ENCODE measurements around the gene BACH2.

The BACH2 gene

DNA sequence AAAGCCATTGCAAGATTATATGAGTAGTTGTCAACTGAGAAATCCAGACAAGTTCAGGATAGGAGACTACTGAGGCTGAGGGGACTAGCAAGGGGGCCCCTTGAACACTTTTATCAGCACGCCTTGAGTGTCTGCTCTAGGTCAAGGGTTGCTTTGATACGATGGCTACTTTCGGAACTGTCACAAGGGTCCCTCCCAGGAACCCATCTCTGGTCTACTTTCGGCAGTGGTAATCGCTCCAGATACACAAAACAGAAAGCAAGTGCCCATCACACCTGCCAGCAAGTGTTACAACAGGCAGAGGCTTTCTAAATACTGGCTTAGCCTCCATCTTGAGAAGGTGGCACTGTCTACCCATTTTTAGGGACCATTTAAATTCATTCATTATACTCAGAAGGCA lies 341.3 kb downstream of the BACH2 start:
- in situ Hi-C loops (cut with HindIII; ENCODE audit: low sequenced_read_pairs) = no loop called here

DNA sequence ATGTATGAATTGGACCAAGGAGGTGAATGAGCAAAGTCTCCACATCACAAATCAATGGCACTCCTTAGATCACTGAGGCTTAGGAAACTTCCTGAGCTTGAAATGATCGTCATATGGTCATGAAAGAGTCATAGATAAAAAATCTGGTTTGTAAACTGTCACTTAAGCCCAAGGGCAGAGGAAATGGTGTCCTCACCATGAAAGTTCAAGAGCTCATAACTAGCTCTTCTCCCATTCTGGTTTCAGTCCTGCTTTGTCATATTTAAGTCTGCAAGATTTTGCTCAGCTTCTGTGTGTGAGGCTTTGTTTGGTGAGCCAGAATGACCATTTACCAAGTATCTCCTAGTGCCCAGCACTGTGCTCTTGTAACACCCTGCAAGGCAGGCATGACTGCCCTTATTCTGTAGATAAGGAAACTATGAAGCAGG lies 341.9 kb downstream of the BACH2 start:
- in situ Hi-C loops (cut with HindIII; ENCODE audit: low sequenced_read_pairs) = no loop called here

DNA sequence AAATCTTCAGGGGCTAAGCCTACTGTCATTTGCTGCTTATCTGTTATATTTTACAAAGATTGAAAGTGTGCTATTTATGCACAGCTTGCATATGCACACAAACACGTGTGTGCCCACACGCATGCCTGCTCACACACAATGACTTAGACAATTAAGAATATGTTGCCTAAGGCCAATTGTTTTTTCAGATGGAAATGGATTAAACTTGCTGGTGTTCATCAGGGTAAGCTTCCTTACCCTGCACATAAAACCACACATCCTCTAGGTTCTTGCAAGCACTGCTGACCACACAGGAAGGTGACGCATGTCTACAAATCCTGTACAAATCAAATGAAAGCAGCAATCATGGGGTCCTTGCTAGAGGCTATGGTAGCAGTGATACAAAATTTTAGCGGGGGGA lies 344.0 kb downstream of the BACH2 start:
- in situ Hi-C loops (cut with HindIII; ENCODE audit: low sequenced_read_pairs) = no loop called here

DNA sequence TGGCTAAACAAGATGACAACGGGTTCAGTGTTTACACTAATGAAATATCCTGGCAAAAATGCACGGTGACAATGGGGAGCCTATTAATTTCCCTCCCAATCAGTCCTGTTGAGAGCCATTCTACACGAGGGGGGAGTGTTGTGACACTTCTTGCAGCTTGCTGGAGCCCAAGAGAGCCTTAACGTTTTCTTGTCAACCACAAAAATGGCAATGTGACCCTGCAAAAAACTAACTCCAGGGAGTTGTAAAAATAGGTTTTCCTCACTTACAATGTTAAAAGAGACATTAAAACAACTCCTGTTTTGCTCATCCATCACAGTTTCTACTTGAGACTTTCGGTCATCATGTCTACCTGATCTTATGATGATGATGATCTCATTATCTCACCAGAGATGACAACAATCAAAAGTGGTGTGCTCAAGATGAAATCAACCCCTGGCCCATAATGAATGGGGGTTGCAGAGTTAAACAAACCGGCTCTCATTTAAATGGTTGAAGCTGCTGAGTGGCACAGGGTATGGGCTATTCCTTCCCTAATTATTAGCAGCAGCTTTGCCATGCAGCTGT lies 344.5 kb downstream of the BACH2 start:
- in situ Hi-C loops (cut with HindIII; ENCODE audit: low sequenced_read_pairs) = no loop called here

DNA sequence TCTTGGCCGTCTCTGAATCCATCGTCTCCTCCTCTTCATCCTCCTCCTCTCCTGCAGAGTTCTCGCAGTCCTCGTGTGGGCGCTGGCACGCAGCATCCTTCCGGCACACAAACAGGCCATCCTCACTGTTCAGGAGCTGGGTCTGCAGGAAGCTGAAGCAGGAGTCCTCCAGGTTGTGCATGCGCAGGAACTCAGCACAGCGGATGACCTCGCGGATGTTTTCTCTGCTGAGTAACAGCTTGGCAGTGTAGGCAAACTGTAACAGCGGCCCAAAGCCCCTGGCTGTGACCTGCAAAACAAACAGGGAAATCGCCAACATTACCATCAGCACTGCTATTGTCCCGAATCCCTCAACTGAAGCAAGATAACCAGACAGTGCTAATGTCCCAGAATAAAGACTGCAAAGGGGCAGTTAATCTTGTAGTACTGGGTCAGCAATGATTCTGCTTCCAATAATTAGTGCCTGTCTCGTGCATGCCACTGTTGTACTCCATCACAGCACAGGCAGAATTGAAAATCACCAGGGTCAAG lies 345.0 kb downstream of the BACH2 start:
- in situ Hi-C loops (cut with HindIII; ENCODE audit: low sequenced_read_pairs) = no loop called here

DNA sequence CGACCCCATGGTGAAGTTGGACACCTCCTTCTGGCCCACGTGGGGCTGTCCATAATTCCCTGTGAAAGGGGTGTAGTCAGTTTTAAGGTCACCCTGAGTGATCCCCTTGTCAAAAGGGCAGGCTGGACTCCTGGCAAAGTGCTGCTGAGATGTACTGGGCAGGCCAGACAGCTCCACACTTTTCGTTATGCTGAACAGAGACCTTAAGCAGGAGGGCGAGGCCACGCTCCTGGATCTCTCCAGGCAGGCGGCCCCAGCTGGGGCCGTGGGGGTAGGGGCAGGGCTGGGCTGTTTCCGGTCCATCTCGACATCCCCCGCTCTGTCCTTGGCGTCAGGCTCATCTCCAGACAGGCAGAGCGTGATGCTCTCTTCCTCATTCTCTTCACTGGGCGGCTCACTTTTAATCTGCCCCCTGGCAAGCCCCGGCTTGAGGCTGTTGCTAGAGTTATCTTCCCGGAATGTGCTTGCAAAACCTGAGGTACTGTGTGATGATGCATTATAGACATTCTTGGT lies 345.7 kb downstream of the BACH2 start:
- in situ Hi-C loops (cut with HindIII; ENCODE audit: low sequenced_read_pairs) = no loop called here

DNA sequence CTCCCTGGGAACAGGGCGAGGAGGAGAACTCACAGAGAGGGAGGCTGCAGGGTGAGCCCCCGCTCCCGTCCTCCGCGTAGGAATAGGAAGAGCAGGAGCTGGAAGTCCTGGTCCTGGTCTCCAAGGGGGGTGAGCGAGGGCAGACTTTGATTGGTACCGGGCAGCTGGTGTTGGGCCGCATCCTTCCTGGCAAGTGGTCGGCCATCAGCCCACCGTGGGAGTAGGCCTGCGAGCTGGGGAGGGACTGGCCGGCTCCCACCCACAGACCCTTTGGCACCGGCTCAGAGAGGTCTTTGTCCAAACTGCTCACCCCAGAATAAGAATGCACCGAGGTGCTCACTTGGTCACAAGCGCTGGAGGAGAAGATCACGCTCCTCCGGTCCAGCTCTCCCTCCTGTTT lies 346.2 kb downstream of the BACH2 start:
- in situ Hi-C loops (cut with HindIII; ENCODE audit: low sequenced_read_pairs) = no loop called here

DNA sequence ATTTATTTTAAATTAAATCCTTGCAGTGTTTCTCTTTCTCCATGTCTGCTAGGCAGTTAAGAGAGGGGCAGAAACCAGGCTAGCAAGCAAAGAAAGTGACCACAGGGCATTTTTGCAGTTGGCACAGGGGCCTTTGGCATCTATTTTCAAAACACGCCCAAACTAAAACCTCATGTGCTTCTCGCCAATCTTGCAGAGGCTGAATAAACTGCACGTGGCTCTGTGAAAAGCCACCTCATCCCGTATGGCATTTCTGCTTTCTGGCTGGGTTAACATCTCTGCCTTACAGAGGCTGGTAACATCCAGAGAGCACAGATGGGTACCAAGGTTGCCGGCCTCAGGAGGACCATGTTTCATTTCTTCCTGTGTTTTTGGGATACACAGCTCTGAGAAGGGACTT lies 347.8 kb downstream of the BACH2 start:
- in situ Hi-C loops (cut with HindIII; ENCODE audit: low sequenced_read_pairs) = no loop called here

DNA sequence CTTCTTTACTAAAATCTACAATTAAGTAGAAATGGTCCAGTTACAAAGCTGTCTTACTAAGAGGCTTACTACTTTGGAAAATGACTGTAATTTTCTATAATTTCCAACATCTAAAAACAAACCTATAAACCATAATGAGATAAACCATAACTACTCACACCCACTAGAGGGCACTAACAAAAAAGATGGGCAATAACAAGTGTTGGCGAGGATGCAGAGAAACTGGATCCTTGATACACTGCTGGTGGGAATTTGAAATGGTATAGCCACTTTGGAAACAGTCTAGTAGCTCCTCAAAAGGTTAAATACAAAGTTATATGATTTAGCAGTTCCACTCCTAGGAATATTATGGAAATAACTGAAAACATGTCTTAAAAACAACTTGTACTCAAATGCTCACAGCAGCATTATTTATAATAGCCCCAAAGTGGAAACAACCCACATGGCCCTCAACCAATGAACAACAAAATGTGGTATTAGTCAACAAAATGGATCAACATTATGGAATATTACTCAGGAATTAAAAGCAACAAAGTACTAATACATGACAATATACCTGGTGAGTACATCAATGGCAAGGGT lies 351.7 kb downstream of the BACH2 start:
- in situ Hi-C loops (cut with HindIII; ENCODE audit: low sequenced_read_pairs) = no loop called here

DNA sequence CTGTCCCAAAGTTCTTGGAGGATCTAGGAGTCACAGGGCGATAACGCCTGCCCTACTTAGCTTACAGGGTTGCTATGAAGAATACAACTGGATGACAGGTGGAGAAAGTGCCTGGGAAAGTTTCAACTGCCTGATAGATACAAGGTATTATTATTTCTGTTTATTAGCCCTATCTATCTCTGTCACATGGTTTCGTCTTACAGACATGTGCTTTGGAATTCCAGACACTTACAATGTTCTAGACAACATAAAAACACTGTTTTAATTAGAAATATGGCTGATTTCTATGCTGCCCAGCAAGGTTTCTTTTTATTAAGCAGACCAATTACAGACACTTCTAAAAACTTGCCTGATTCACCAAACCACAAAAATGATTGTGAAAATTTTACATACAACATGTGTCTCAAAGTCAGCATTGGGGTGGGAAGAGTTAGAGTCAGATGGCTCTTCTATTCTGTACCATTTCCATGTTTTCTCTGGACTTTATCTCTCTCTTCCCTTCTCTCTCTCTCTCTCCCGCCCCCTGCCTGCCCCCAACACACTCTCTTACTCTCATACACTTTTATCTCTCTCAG lies 352.4 kb downstream of the BACH2 start:
- in situ Hi-C loops (cut with HindIII; ENCODE audit: low sequenced_read_pairs) = no loop called here

DNA sequence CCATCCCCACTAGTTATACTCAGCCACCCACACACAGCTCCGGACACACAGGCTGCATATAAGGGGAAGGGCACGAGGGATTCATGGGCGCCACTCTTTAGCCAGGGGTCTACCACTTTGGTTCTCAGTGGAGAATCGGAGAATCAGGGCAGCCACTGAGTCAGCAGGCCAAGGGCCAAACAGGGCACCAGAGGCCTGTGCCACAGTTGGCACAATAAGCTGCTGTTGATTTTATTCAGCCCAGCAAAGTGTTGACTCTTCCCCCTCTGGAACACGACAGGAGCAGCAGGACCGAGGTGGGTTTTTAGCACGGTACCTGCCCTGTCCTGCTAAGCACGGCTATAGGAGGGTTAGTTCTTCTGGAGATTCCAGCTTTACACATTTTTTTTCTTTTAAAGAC lies 354.0 kb downstream of the BACH2 start:
- in situ Hi-C loops (cut with HindIII; ENCODE audit: low sequenced_read_pairs) = no loop called here

DNA sequence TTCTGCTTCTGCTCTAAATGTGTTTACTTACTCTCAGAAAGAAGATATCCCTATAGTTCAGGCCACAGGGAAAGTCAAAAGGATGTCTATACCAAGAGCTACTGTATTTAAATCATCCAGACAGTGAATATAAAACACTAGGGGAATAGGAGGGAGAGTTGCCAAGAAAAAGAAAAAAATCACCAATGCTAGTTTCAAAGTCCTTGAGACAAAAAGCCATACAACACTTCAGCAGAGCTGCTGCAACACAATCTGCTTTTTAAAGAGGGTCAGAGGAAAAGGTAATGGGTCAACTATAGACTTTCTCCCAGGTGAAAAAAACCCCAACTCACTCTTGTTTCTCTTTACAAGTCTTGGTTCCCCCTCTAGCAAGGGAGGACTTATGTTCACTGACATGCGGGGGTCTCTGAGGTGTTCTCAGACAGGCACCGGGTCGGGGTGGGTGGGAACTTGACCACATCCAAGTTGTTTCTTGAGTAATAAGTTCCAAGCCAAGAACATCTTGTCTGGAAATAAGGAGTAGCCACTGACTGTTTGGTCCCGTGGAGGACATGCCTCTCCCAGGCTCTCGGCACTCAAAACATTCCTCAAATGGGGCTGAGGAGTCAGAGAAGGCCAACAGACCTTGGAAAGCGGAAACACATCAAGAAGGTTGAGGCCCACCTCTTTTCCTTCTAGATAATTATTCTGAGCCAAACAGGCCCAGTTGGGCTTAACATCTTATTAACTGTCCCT lies 354.7 kb downstream of the BACH2 start:
- in situ Hi-C loops (cut with HindIII; ENCODE audit: low sequenced_read_pairs) = no loop called here

DNA sequence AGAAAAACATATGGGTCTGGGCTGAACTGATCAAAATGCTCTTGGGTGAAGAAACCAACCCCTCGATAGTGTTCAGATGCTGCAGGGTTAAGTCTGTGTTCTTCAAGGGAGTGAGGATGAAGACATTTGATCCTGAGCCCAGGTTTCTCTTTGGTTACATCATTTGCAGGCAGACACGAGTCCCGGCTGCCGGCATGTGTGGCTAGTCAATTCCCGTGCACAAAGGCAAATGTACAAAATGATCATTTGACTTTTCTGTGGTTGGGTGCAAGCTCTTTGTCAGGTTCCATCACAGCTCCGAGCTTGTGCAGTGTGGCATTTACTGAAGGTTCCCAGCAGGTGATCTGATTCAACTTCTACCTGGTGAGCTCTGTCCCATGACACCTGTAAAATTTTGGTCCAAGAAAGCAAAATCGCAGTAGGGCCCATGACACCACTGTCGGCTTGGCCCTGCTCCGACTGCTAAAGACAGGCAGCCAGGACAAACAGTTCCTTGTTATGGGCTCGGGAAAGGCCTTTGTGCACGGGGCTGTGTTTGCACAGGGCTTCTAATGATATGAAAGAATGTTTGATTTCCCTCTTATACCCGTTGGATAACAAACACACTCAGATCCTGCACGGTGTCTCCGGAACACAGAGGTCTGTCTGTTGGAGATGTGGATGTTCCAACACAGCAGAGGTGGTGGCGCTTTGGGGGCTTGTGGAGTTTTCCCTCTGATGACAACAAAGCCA lies 355.4 kb downstream of the BACH2 start:
- in situ Hi-C loops (cut with HindIII; ENCODE audit: low sequenced_read_pairs) = no loop called here

DNA sequence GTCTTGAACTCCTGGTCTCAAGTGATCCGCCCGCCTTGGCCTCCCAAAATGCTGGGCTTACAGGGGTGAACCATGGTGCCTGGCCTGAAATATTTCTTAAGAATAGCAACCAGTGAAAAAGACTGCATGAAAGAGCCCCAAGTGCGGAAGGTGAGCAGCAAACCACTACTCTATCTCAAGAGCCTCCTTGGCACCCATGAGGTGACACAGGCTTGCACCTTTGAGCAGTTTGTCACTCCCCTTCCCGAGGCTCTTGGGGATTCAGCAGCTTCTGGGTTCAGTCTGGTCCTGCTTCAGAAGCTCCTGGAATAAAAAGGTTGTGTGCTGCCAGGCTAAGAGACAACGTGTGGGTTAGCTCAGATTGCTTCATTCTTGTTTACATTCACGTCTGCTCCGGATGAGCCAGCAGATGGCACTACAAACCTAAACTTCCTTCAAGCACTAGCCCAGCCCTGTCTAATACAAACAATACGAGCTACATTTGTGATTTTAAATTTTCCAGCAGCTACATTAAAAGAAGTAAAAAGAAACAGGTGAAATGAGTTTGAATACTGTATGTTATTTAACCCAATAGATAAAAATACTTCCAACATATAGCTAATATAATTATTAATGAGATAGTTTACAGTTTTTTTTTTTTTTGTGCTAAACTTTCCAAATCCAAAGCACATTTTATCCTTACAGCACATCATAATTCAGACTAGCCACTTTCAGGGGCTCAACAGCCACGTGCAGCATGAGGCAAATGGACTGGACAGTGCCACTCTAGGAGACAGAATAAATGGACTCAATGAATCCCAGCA lies 356.2 kb downstream of the BACH2 start:
- in situ Hi-C loops (cut with HindIII; ENCODE audit: low sequenced_read_pairs) = no loop called here

DNA sequence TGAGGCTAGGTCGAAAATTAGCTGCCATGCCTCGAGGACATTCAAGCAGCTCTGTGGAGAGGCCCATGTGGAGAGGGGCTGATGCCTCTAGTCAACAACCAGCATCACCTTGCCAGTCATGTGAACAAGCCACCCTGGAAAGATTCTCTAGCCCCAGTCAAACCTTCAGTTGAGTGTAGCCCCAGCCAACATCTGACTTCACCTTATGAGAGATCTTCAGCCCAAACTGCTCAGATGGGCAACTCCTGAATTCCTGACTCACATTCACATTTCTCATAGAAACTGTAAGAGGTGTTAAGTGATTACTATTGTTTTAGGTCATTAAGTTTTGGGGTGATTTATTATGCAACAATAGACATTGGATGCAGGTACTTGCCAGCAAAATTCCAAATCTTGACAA lies 357.5 kb downstream of the BACH2 start:
- in situ Hi-C loops (cut with HindIII; ENCODE audit: low sequenced_read_pairs) = no loop called here

DNA sequence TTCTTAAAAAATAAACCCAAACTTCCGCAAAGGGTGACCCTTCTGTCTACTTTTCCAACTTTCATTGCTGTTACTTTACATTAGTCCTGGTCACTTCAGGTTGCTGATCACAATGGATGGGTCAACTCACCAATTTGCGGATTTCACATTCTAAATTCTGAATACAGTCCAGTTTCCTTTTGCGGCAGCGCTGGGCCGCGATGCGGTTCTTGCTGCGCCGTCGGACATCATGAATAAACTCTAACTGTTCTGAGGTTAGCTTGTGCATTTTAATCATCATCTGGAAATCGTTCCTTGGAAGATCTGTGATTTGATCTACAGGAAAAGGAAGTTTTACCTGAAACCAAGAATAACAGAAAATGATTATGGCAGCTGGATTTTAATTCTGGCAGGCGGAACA lies 358.6 kb downstream of the BACH2 start:
- in situ Hi-C loops (cut with HindIII; ENCODE audit: low sequenced_read_pairs) = no loop called here

DNA sequence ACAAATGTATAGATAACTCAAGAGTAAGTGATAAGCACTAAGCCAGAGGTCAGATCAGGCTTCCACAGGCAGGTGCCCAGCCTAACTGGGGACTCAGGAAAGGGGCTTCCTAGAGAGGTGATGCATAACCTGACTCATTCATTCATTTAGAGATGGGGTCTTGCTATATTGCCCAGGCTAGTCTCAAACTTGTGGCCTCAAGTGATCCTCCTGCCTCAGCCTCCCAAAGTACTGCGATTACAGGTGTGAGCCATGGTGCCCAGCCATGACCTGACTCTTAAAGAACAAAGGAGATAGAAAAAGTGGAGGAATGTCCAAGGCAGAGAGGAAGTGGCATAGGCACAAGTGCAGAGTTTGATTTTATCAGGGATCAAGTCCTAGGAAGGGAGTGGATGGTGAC lies 360.5 kb downstream of the BACH2 start:
- in situ Hi-C loops (cut with HindIII; ENCODE audit: low sequenced_read_pairs) = no loop called here

DNA sequence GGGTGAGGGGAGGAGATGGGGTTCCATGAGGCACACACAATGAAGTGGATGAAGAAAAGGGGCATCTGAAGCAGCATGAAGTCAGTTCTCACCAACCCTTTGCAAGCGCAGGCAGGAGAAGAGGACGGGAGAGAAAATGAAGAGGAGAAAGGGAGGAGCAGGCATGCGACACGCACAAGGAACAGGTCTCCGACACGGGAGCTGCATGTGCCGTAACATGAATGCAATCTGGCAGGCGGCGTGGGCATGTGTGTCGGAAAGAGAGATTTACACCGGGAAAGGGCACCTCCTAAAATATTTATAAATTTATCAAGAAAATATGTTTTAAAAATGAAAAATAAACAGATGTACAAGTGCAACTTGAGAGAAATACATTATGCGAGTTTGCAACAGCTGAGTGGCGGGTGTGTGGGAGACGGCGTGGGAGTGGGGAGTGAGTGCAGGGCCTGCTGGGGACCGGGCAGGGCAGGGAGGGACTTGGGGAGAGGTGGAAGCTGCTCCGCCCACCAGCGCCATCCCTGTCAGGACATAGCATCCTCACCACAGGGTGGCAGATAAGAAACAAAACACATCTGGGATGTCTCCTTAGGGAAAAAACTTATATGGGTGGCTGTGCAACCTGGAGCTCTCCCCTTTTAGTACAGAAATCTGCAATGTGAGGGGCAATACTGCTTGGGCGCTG lies 361.8 kb downstream of the BACH2 start:
- in situ Hi-C loops (cut with HindIII; ENCODE audit: low sequenced_read_pairs) = no loop called here

DNA sequence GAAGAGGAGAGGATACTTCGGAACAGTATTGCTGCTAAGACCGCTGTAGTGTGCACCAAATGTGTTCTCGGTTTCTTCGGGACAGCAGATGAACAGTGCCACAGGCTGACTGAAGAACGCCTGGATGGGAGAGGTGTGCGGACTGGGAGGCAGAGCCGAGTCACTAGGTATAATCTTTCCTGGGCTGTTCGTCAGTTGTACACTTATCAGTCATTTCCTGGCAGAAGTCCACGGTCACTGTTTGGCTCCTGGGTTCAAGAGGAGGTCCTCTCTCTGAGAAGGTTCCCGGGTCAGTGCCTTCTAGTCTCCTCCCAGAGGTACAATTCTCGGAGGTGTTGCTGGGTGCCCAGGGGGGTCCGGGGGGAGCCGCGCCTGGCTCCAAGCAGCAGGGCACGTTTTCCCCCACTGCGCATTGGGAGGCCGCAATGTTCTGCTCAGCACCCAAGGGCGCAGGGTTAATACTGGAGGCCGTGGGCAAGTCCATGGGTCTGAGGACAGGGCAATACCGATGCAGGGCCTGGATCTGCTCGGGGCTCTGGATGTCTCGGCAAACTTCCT lies 364.3 kb downstream of the BACH2 start:
- in situ Hi-C loops (cut with HindIII; ENCODE audit: low sequenced_read_pairs) = no loop called here

Measured in DLD1 (cell line).